Thyroid gland (tissue), 4 donors: Measurements from ENCODE around the gene ABCG8.

ENCODE experiments used
- POLR2A ChIP-seq, 2 donors: fragments of 450-650 bp; IDR thresholded peaks; one replicate each; pipeline ENCODE4 v1.6.1; 2017; ENCODE audit warnings: antibody characterized with exemption in 2 of 2, mild to moderate bottlenecking in 2 of 2, moderate library complexity in 1 of 2
- TF ChIP-seq, protein P1 (sequence below), 6 experiments: fragments of 200-600 bp in 3 of 6; fragments of 450-650 bp in 3 of 6; sonication (generic) in 3 of 6; IDR thresholded peaks; one replicate each; pipeline ENCODE4 v1.5.1; 2016 to 2019; ENCODE audit warnings: antibody characterized with exemption in 6 of 6, mild to moderate bottlenecking in 2 of 6, inconsistent platforms in 1 of 6, moderate library complexity in 1 of 6

DNA sequence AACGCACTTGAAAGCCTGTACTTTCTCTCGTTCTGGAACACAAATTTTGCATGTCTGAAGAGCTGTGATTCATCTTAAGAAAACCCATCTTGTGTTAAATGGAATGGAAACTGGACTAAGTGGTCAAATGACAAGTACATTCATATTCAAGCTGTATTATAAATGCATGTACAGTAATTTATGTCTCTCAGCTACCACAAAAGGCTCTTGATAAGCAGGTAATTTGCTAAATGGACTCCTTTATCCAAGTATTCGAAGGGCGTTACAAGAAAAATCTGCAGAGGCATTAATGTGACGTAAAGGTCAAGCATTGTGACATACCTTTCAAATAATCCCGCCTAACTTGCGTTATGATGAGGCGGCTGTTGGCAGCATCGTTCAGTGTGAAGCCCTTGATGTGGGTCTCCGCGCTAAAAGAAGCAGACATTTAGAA lies 66.6 kb downstream of the ABCG8 start:
- TF ChIP-seq, protein P1, sequence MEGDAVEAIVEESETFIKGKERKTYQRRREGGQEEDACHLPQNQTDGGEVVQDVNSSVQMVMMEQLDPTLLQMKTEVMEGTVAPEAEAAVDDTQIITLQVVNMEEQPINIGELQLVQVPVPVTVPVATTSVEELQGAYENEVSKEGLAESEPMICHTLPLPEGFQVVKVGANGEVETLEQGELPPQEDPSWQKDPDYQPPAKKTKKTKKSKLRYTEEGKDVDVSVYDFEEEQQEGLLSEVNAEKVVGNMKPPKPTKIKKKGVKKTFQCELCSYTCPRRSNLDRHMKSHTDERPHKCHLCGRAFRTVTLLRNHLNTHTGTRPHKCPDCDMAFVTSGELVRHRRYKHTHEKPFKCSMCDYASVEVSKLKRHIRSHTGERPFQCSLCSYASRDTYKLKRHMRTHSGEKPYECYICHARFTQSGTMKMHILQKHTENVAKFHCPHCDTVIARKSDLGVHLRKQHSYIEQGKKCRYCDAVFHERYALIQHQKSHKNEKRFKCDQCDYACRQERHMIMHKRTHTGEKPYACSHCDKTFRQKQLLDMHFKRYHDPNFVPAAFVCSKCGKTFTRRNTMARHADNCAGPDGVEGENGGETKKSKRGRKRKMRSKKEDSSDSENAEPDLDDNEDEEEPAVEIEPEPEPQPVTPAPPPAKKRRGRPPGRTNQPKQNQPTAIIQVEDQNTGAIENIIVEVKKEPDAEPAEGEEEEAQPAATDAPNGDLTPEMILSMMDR (IDR thresholded peaks at IDR 0.05): no peak
- no peak for TF ChIP-seq POLR2A (IDR thresholded peaks at IDR 0.05)
